HepG2 (cell line): Measurements from ENCODE around the gene TFPI. TPM values are rescaled to one million over a fixed set of nuclear protein-coding genes. Genes with fewer than 3 reads are reported as not detected.
A peak's percentile ranks its signal among the peaks of the same experiment; 100 is the strongest.

Experiments used
- ATAC-seq: fragments of 200-7000 bp; cut with Tn5 transposase; 3 replicates; pipeline ENCODE4 v1.9.1; 2020; ENCODE audit warnings: mild to moderate bottlenecking, moderate library complexity
- BruUV-seq: library from RNA; stranded (reverse); fragments of 400-500 nt; replicated peaks from 2 replicates; lab custom pipeline; 2021; lab: Mats Ljungman, UMichigan
- CTCF ChIA-PET: fragments of 300-600 bp; formaldehyde crosslinking; extraction: SDS; loops from one replicate; lab custom pipeline; 2021; ENCODE audit warnings: low total read pairs, inconsistent platforms, low intra/inter-chr PET ratio; lab: Yijun Ruan, JAX
- POLR2A ChIA-PET: fragments of 350-600 bp; sonication (Branson Sonifier 250); formaldehyde crosslinking; loops from one replicate; lab custom pipeline; 2020; ENCODE audit warnings: antibody characterized with exemption, inconsistent platforms; lab: Yijun Ruan, JAX
- DNase-seq: peaks from one replicate; pipeline ENCODE4 v3.0.0-alpha.2; 2015; ENCODE audit warnings: low spot score
- FAIRE-seq: peaks from 3 replicates; lab custom pipeline; 2011; peaks lifted over from hg19 to GRCh38; lab: Jason Lieb, UNC
- H2AFZ ChIP-seq: one replicate; pipeline ENCODE4 v1.6.1; 2011; ENCODE audit warnings: low read length, inconsistent platforms
- H3K27ac ChIP-seq: fragments of 300-600 bp; 3 replicates; pipeline ENCODE4 v1.8.0; 2011; ENCODE audit warnings: mixed run types, mild to moderate bottlenecking, mixed read lengths, low read length, inconsistent platforms; ENCODE audit not compliant: insufficient read depth; ENCODE audit errors: extremely low read length
- H3K27me3 ChIP-seq, 2 experiments: fragments of 200-600 bp in 1 of 2; 2 replicates in 1 of 2; 3 replicates in 1 of 2; pipeline versions ENCODE4 v1.6.0 to v1.8.0; 2011; ENCODE audit warnings: low read length in 2 of 2, mild to moderate bottlenecking in 2 of 2, moderate library complexity in 2 of 2, inconsistent platforms in 1 of 2; ENCODE audit not compliant: insufficient read depth in 2 of 2, control insufficient read depth in 1 of 2
- H3K36me3 ChIP-seq, 2 experiments: fragments of 200-600 bp in 1 of 2; replicated peaks in 1 of 2; 2 replicates in 1 of 2; 3 replicates in 1 of 2; pipeline versions ENCODE4 v1.5.1 to v1.8.0; 2011; ENCODE audit warnings: low read length in 2 of 2, inconsistent platforms in 1 of 2; ENCODE audit not compliant: insufficient read depth in 2 of 2, control insufficient read depth in 1 of 2
- H3K4me1 ChIP-seq: 2 replicates; pipeline ENCODE4 v1.5.1; 2012; ENCODE audit warnings: low read length, inconsistent platforms; ENCODE audit not compliant: insufficient read depth
- H3K4me2 ChIP-seq: 2 replicates; pipeline ENCODE4 v1.6.0; 2011; ENCODE audit warnings: low read depth, low read length, inconsistent platforms
- H3K4me3 ChIP-seq, 3 experiments: fragments of 200-600 bp in 1 of 3; sonication (generic), shearing (Covaris generic) in 1 of 3; replicated peaks in 1 of 3; 2 replicates each; pipeline ENCODE4 v1.5.1; 2011 to 2016; ENCODE audit warnings: low read length in 3 of 3, inconsistent platforms in 2 of 3, low read depth in 2 of 3, mild to moderate bottlenecking in 2 of 3, control low read depth in 1 of 3, mixed read lengths in 1 of 3; ENCODE audit not compliant: insufficient read depth in 1 of 3
- H3K79me2 ChIP-seq: one replicate; pipeline ENCODE4 v1.6.1; 2011; ENCODE audit warnings: low read length, inconsistent platforms; ENCODE audit not compliant: insufficient read depth
- H3K9ac ChIP-seq: 2 replicates; pipeline ENCODE4 v1.6.0; 2011; ENCODE audit warnings: mild to moderate bottlenecking, low read depth, low read length, inconsistent platforms; ENCODE audit not compliant: insufficient read depth
- H3K9me3 ChIP-seq: 2 replicates; pipeline ENCODE4 v1.5.1; 2012; ENCODE audit warnings: mild to moderate bottlenecking, low read length
- H4K20me1 ChIP-seq: 2 replicates; pipeline ENCODE4 v1.6.0; 2011; ENCODE audit warnings: inconsistent platforms, mild to moderate bottlenecking, low read length, moderate library complexity; ENCODE audit not compliant: insufficient read depth
- ARNTL ChIP-seq: sonication (generic); formaldehyde crosslinking; IDR thresholded peaks from 2 replicates; pipeline ENCODE4 v1.4.0; 2020; ENCODE audit warnings: mild to moderate bottlenecking, missing genetic modification reagents
- ATF5 ChIP-seq: sonication (generic); formaldehyde crosslinking; IDR thresholded peaks from 2 replicates; pipeline ENCODE4 v1.4.0; 2020; ENCODE audit warnings: mild to moderate bottlenecking, low read depth, missing genetic modification reagents
- CEBPB ChIP-seq: IDR thresholded peaks from 2 replicates; pipeline ENCODE4 v1.6.1; 2011; ENCODE audit warnings: low read depth, low read length, improper control_type of control experiment, borderline replicate concordance
- CHCHD3 ChIP-seq: sonication (generic); formaldehyde crosslinking; IDR thresholded peaks from 2 replicates; pipeline ENCODE4 v1.8.0; 2022; ENCODE audit warnings: mild to moderate bottlenecking, missing genetic modification reagents, moderate library complexity
- ELF1 ChIP-seq: sonication (generic); formaldehyde crosslinking; IDR thresholded peaks from 2 replicates; pipeline ENCODE4 v1.4.0; 2020; ENCODE audit warnings: missing genetic modification reagents
- FIP1L1 ChIP-seq: fragments of 200-400 bp; formaldehyde crosslinking; IDR thresholded peaks from 2 replicates; pipeline ENCODE4 v1.6.1; 2018; ENCODE audit warnings: low read depth, mild to moderate bottlenecking, low read length, moderate library complexity, borderline replicate concordance; ENCODE audit not compliant: insufficient read depth
- FOXM1 ChIP-seq: sonication (generic); formaldehyde crosslinking; IDR thresholded peaks from 2 replicates; pipeline ENCODE4 v1.5.0; 2020; ENCODE audit warnings: missing genetic modification reagents
- HNF4A ChIP-seq: sonication (generic); formaldehyde crosslinking; IDR thresholded peaks from 2 replicates; pipeline ENCODE4 v1.4.0; 2020; ENCODE audit warnings: missing genetic modification reagents
- MYC ChIP-seq: sonication (generic); formaldehyde crosslinking; IDR thresholded peaks from 2 replicates; pipeline ENCODE4 v1.9.0; 2021; ENCODE audit warnings: missing genetic modification reagents, borderline replicate concordance
- NRL ChIP-seq: sonication (generic); formaldehyde crosslinking; IDR thresholded peaks from 2 replicates; pipeline ENCODE4 v1.5.0; 2020; ENCODE audit warnings: missing genetic modification reagents, mild to moderate bottlenecking, moderate library complexity, borderline replicate concordance
- ONECUT2 ChIP-seq: sonication (generic); formaldehyde crosslinking; IDR thresholded peaks from 2 replicates; pipeline ENCODE4 v1.4.0; 2020; ENCODE audit warnings: missing genetic modification reagents
- REPIN1 ChIP-seq: sonication (generic); formaldehyde crosslinking; IDR thresholded peaks from 2 replicates; pipeline ENCODE4 v1.8.0; 2022; ENCODE audit warnings: missing genetic modification reagents, low read depth, mild to moderate bottlenecking, borderline replicate concordance
- SNAPC2 ChIP-seq: sonication (generic); formaldehyde crosslinking; IDR thresholded peaks from 2 replicates; pipeline ENCODE4 v1.8.1; 2022; ENCODE audit warnings: mild to moderate bottlenecking, missing genetic modification reagents
- TCF7 ChIP-seq: sonication (generic); IDR thresholded peaks from 2 replicates; pipeline ENCODE4 v1.6.1; 2016; ENCODE audit warnings: antibody characterized with exemption, low read depth
- ZIK1 ChIP-seq: sonication (generic); formaldehyde crosslinking; IDR thresholded peaks from 2 replicates; pipeline ENCODE4 v1.5.0; 2020; ENCODE audit warnings: mild to moderate bottlenecking, low read depth, missing genetic modification reagents, borderline replicate concordance
- ZNF207 ChIP-seq: fragments of 450-650 bp; IDR thresholded peaks from 2 replicates; pipeline ENCODE4 v1.6.1; 2016; ENCODE audit warnings: antibody characterized with exemption, borderline replicate concordance
- ZNF274 ChIP-seq: sonication (generic); formaldehyde crosslinking; IDR thresholded peaks from 2 replicates; pipeline ENCODE4 v1.5.1; 2020; ENCODE audit warnings: mild to moderate bottlenecking, missing genetic modification reagents
- ZNF577 ChIP-seq: sonication (generic); formaldehyde crosslinking; IDR thresholded peaks from 2 replicates; pipeline ENCODE4 v1.4.0; 2020; ENCODE audit warnings: mild to moderate bottlenecking, low read depth, missing genetic modification reagents, borderline replicate concordance
- ZNF614 ChIP-seq: IDR thresholded peaks from 2 replicates; pipeline ENCODE4 v1.6.1; 2018; ENCODE audit warnings: missing biosample characterization, missing genetic modification reagents, inconsistent platforms, borderline replicate concordance
- WGBS: methylation state at CpG from one replicate; pipeline ENCODE4 v1.1.6; 2017; ENCODE audit warnings: low lambda C conversion rate; 5-methylcytosine and 5-hydroxymethylcytosine counted together
- in situ Hi-C: cut with HindIII; loops from 2 replicates; pipeline ENCODE4 v1.10.0; 2017; ENCODE audit warnings: low pct_unique_long_range_greater_than_20kb; ENCODE audit not compliant: extremely low pct_ligation_motif_present
- intact Hi-C: fragments of 100-400 bp; cut with micrococcal nuclease; formaldehyde crosslinking; loops from one replicate; pipeline ENCODE4 v1.10.0; 2022; ENCODE audit not compliant: unreplicated experiment
- polyA plus RNA-seq, 8 experiments: library from polyadenylated mRNA; depleted of rRNA in 3 of 8; stranded (reverse) in 7 of 8; unstranded in 1 of 8; fragments of >200 nt; fragmentation: Illumina TruSeq in 4 of 8; extraction: Trizol in 4 of 8; gene quantifications; 2 replicates each; pipeline versions ENCODE4 v1.2.1 to v1.2.3, GENCODE V29; 2011 to 2016; ENCODE audit warnings: low read depth in 4 of 8, missing spikeins in 1 of 8, mixed read lengths in 1 of 8; ENCODE audit not compliant: insufficient read depth in 1 of 8
- total RNA-seq, 5 experiments: library from RNA; depleted of rRNA; stranded (reverse); fragments of >200 nt; fragmentation: Illumina TruSeq; extraction: Trizol; gene quantifications; 2 replicates each; pipeline ENCODE4 v1.2.3, GENCODE V29; 2016; ENCODE audit warnings: low read depth in 1 of 5

The TFPI gene
- total and polyA plus RNA-seq, 2 of the 13 experiments (the other 11 are each of a cell fraction or from before 2014, with no cell fraction given) = 301 to 436 TPM

GRCh38 chr2:187422282-187422681, 132.0 kb downstream of the TFPI start:
- no peaks in the 10 kb centered on the region for H3K27me3 ChIP-seq
- 0% methylated on average over 1 of the region's 1 CpG for WGBS
- no peak overlapping the region for H3K4me3 ChIP-seq
- no peak overlapping the region for H3K27ac ChIP-seq
- no peaks in the 10 kb centered on the region for H4K20me1 ChIP-seq
- ATAC-seq (no peak), FAIRE-seq (peak; percentile 12), DNase-seq (no peak)
- CTCF ChIA-PET = no interaction called here
- no peak for TF ChIP-seq CHCHD3 (CRISPR knock-in tag)
- no peak for TF ChIP-seq ZNF274 (CRISPR knock-in tag)
- TF ChIP-seq CEBPB = peak; percentile 54; the same call in 1 of the 2 replicates
- POLR2A ChIA-PET = no interaction called here
- H3K9me3 ChIP-seq = no peaks in the 10 kb centered on the region
- H3K9ac ChIP-seq = no peak overlapping the region
- no peak overlapping the region for H3K4me2 ChIP-seq
- in situ Hi-C loops (no loop called here), intact Hi-C loops (no loop called here)
- no peaks in the 10 kb centered on the region for H3K4me1 ChIP-seq
- H3K79me2 ChIP-seq = no peaks in the 10 kb centered on the region
- no TSS peak for BruUV-seq
- H3K36me3 ChIP-seq = no peaks in the 10 kb centered on the region
- H2AFZ ChIP-seq = no peak overlapping the region

GRCh38 chr2:187421519-187421918, 132.7 kb downstream of the TFPI start:
- DNase-seq (no peak), ATAC-seq (no peak), FAIRE-seq (no peak)
- TF ChIP-seq MYC (CRISPR knock-in tag) (no peak), ZNF614 (no peak), ZNF577 (CRISPR knock-in tag) (no peak), ONECUT2 (CRISPR knock-in tag) (no peak), NRL (CRISPR knock-in tag) (no peak), FOXM1 (CRISPR knock-in tag) (no peak), TCF7 (no peak), FIP1L1 (no peak), ELF1 (no peak), REPIN1 (CRISPR knock-in tag) (no peak), ZNF207 (no peak), HNF4A (no peak), ZIK1 (no peak), SNAPC2 (CRISPR knock-in tag) (no peak), ATF5 (CRISPR knock-in tag) (no peak), ARNTL (no peak)
- H3K79me2 ChIP-seq = no peaks in the 10 kb centered on the region
- WGBS = 15% methylated on average over 3 of the region's 3 CpGs
- H3K36me3 ChIP-seq = no peaks in the 10 kb centered on the region
- no peaks in the 10 kb centered on the region for H3K27me3 ChIP-seq
- no peaks in the 10 kb centered on the region for H3K9me3 ChIP-seq
- no TSS peak for BruUV-seq
- H3K4me3 ChIP-seq = no peak overlapping the region
- no peaks in the 10 kb centered on the region for H3K4me1 ChIP-seq
- H2AFZ ChIP-seq = no peak overlapping the region
- no peak overlapping the region for H3K4me2 ChIP-seq
- intact Hi-C loops = no loop called here
- no peaks in the 10 kb centered on the region for H4K20me1 ChIP-seq
- H3K27ac ChIP-seq = no peak overlapping the region
- ChIA-PET POLR2A (no interaction called here), CTCF (no interaction called here)
- in situ Hi-C loops = no loop called here
- no peak overlapping the region for H3K9ac ChIP-seq
